Spleen (tissue), 7 donors: ENCODE measurements around the gene MAT2B.

ENCODE experiments used
- POLR2A ChIP-seq, 3 donors: fragments of 450-650 bp; IDR thresholded peaks; one replicate each; pipeline ENCODE4 v1.5.1; 2017; ENCODE audit warnings: antibody characterized with exemption in 3 of 3, mild to moderate bottlenecking in 1 of 3
- POLR2AphosphoS5 ChIP-seq, 3 donors: sonication (generic); formaldehyde crosslinking; IDR thresholded peaks; one replicate each; pipeline ENCODE4 v1.5.1; 2017; ENCODE audit warnings: antibody characterized with exemption in 3 of 3
- TF ChIP-seq, protein P1 (sequence below), 11 experiments: fragments of 200-600 bp in 7 of 11; fragments of 450-650 bp in 4 of 11; sonication (generic) in 4 of 11; IDR thresholded peaks in 8 of 11; conservative IDR thresholded peaks in 3 of 11; 1 replicate in 7 of 11; 2 replicates in 4 of 11; pipeline versions ENCODE4 v1.4.0 to v1.8.0; 2016 to 2021; ENCODE audit warnings: antibody characterized with exemption in 11 of 11, inconsistent platforms in 4 of 11, mild to moderate bottlenecking in 1 of 11
- donor health status: DM: no; HTN: no; CAD: no; lungs with moderate emphysema.
- donor health status: DM: no; HTN: no; CAD: no.
- donor health status: DM: no; HTN: no; CAD: no.

DNA sequence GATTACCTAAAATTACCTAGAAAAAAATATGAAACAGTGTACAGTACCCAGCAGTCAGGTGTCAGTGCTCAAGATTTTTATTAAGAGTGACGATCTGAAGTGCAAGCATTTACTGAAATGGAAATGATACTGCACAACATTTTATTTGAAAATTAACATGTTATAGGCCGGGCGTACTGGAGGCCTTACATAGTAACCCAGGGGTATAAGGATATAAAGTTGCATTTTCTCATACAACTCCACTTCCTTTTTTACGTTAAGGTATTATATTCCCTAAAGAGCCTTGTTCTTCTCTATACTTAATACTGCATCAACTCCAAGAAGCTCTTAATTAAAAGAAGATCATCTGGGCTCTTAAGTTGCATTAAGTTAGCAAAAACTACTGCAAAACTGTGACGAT, 3.3 kb downstream of the MAT2B start:
- TF ChIP-seq, protein P1, sequence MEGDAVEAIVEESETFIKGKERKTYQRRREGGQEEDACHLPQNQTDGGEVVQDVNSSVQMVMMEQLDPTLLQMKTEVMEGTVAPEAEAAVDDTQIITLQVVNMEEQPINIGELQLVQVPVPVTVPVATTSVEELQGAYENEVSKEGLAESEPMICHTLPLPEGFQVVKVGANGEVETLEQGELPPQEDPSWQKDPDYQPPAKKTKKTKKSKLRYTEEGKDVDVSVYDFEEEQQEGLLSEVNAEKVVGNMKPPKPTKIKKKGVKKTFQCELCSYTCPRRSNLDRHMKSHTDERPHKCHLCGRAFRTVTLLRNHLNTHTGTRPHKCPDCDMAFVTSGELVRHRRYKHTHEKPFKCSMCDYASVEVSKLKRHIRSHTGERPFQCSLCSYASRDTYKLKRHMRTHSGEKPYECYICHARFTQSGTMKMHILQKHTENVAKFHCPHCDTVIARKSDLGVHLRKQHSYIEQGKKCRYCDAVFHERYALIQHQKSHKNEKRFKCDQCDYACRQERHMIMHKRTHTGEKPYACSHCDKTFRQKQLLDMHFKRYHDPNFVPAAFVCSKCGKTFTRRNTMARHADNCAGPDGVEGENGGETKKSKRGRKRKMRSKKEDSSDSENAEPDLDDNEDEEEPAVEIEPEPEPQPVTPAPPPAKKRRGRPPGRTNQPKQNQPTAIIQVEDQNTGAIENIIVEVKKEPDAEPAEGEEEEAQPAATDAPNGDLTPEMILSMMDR (IDR thresholded peaks at IDR 0.05 in 8 of 11, conservative IDR thresholded peaks at IDR 0.05 in 3 of 11), result no peak
- TF ChIP-seq POLR2A (IDR thresholded peaks at IDR 0.05) (no peak), POLR2AphosphoS5 (IDR thresholded peaks at IDR 0.05) (no peak)
